Spleen (tissue), 7 donors: ENCODE measurements around the gene SLC30A10.

Source experiments
- POLR2A ChIP-seq, 3 donors: fragments of 450-650 bp; IDR thresholded peaks; one replicate each; pipeline ENCODE4 v1.5.1; 2017; ENCODE audit warnings: antibody characterized with exemption in 3 of 3, mild to moderate bottlenecking in 1 of 3
- POLR2AphosphoS5 ChIP-seq, 3 donors: sonication (generic); formaldehyde crosslinking; IDR thresholded peaks; one replicate each; pipeline ENCODE4 v1.5.1; 2017; ENCODE audit warnings: antibody characterized with exemption in 3 of 3
- TF ChIP-seq, protein P1 (sequence below), 11 experiments: fragments of 200-600 bp in 7 of 11; fragments of 450-650 bp in 4 of 11; sonication (generic) in 4 of 11; IDR thresholded peaks in 8 of 11; conservative IDR thresholded peaks in 3 of 11; 1 replicate in 7 of 11; 2 replicates in 4 of 11; pipeline versions ENCODE4 v1.4.0 to v1.8.0; 2016 to 2021; ENCODE audit warnings: antibody characterized with exemption in 11 of 11, inconsistent platforms in 4 of 11, mild to moderate bottlenecking in 1 of 11
- donor health status: DM: no; HTN: no; CAD: no; lungs with moderate emphysema.
- donor health status: DM: no; HTN: no; CAD: no.
- donor health status: DM: no; HTN: no; CAD: no.

DNA sequence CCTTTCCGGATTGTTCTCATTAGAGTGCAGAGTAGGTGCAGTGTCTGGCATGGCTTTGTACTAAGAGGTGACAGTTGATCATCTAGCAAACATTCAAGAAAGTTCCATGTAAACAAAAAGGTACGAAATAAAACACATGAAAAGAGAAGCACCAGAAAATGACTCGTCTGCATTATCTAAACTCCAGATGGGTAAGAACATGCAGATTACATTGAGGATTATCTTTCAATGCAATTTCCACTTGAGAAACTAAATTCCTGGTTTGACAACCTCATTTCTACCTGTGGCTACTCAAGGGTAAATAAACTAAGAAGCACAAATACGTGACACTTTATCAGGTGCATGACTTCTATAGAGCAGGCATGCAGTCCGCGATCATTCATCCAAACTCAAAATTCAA is 17.6 kb downstream of the SLC30A10 start:
- TF ChIP-seq, protein P1, sequence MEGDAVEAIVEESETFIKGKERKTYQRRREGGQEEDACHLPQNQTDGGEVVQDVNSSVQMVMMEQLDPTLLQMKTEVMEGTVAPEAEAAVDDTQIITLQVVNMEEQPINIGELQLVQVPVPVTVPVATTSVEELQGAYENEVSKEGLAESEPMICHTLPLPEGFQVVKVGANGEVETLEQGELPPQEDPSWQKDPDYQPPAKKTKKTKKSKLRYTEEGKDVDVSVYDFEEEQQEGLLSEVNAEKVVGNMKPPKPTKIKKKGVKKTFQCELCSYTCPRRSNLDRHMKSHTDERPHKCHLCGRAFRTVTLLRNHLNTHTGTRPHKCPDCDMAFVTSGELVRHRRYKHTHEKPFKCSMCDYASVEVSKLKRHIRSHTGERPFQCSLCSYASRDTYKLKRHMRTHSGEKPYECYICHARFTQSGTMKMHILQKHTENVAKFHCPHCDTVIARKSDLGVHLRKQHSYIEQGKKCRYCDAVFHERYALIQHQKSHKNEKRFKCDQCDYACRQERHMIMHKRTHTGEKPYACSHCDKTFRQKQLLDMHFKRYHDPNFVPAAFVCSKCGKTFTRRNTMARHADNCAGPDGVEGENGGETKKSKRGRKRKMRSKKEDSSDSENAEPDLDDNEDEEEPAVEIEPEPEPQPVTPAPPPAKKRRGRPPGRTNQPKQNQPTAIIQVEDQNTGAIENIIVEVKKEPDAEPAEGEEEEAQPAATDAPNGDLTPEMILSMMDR (IDR thresholded peaks at IDR 0.05 in 8 of 11, conservative IDR thresholded peaks at IDR 0.05 in 3 of 11) = no peak
- TF ChIP-seq POLR2A (IDR thresholded peaks at IDR 0.05) (no peak), POLR2AphosphoS5 (IDR thresholded peaks at IDR 0.05) (no peak)
